BE2C (cell line): ENCODE results near the gene ATP10D.
A peak's percentile ranks its signal among the peaks of the same experiment; 100 is the strongest.

Source experiments
- DNase-seq: peaks from one replicate; pipeline ENCODE4 v3.0.0-alpha.2; 2020
- H3K27me3 ChIP-seq: fragments of 250-450 bp; sonication (Bioruptor Pico); 2 replicates; pipeline ENCODE4 v1.5.1; 2020; ENCODE audit warnings: mild to moderate bottlenecking
- H3K36me3 ChIP-seq: fragments of 250-450 bp; sonication (Bioruptor Pico); 2 replicates; pipeline ENCODE4 v1.5.1; 2020; ENCODE audit warnings: mild to moderate bottlenecking
- H3K4me1 ChIP-seq: fragments of 250-450 bp; sonication (Bioruptor Pico); 2 replicates; pipeline ENCODE4 v1.5.1; 2020
- H3K4me3 ChIP-seq: 2 replicates; pipeline ENCODE4 v1.5.1; 2011; ENCODE audit warnings: low read depth, low read length
- H3K9me3 ChIP-seq: fragments of 250-450 bp; sonication (Bioruptor Pico); 2 replicates; pipeline ENCODE4 v1.5.1; 2020
- TF ChIP-seq, protein P1 (sequence below): IDR thresholded peaks from 2 replicates; pipeline ENCODE4 v1.5.1; 2012; ENCODE audit warnings: mild to moderate bottlenecking, low read depth, low read length

ATP10D gene

DNA sequence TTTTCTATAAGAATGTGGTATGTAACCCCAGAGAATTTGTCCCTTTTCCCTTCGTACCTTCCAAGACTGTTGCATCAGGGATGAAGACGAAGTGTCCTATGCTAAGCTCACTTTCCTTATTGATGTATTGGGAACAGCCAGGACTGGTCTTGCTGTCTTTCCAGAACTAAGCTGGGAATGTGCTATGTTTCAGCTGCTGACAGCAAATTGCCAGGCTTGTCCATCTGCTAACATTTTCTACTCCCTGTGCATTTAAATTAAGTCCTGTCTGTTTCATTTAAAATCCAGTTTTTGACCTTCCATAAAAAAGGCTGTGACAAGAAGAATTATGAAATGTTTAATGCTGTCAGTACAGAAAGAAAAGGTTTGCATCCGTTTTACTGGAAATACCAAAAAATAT lies 87.9 kb downstream of the ATP10D start:
- Histone ChIP-seq H3K4me3 (no peak overlapping the region), H3K9me3 (no peaks in the 10 kb centered on the region), H3K27me3 (no peaks in the 10 kb centered on the region), H3K4me1 (no peaks in the 10 kb centered on the region), H3K36me3 (peaks cover 4% of the 10 kb centered on the region; the same call in 1 of the 2 replicates)
- TF ChIP-seq, protein P1, sequence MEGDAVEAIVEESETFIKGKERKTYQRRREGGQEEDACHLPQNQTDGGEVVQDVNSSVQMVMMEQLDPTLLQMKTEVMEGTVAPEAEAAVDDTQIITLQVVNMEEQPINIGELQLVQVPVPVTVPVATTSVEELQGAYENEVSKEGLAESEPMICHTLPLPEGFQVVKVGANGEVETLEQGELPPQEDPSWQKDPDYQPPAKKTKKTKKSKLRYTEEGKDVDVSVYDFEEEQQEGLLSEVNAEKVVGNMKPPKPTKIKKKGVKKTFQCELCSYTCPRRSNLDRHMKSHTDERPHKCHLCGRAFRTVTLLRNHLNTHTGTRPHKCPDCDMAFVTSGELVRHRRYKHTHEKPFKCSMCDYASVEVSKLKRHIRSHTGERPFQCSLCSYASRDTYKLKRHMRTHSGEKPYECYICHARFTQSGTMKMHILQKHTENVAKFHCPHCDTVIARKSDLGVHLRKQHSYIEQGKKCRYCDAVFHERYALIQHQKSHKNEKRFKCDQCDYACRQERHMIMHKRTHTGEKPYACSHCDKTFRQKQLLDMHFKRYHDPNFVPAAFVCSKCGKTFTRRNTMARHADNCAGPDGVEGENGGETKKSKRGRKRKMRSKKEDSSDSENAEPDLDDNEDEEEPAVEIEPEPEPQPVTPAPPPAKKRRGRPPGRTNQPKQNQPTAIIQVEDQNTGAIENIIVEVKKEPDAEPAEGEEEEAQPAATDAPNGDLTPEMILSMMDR = no peak
- DNase-seq = no peak

DNA sequence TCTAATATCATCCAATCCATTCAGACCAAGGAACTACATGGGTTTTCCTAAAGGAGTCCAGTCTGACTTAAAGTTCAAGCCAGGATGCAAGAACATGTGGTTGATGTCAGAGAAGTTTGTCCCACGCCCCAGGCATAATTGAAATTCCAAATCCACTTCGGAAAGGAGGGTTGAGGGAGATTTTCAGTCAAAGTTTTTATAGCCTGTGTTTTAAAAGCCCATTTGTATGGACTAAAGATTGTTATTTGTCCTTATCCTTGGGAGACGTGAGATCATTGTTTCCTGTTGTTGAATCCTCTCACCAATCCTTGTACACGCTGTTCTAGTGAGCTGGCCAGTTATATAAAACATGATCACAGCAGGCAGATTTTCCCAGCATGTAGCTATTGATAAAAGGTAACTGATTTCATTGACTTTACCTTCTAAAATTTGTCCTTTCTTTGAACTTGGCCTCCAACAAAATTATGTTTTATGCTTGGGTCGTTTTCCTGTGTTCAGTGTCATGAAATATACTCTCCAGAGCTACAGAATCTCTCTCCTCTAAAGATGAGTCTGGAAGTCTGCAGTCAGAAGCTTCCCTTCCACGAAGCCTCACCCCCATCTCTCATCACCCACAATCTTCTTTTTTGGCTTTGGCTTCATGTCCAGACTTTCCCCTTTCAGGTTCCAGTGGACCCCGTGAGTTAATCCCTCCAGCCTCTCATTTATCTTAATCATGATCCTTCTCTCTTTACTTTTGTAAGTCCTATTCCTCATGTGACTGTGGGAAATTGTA lies 92.9 kb downstream of the ATP10D start:
- Histone ChIP-seq H3K27me3 (no peaks in the 10 kb centered on the region), H3K36me3 (no peaks in the 10 kb centered on the region; the same call in 1 of the 2 replicates), H3K9me3 (no peaks in the 10 kb centered on the region), H3K4me1 (no peaks in the 10 kb centered on the region), H3K4me3 (no peak overlapping the region)
- DNase-seq = no peak
- TF ChIP-seq, protein P1 = no peak

GRCh38 chr4:47579235-47579634 lies 94.2 kb downstream of the ATP10D start:
- Histone ChIP-seq H3K36me3 (no peaks in the 10 kb centered on the region; the same call in 1 of the 2 replicates), H3K4me1 (no peaks in the 10 kb centered on the region), H3K9me3 (no peaks in the 10 kb centered on the region), H3K27me3 (no peaks in the 10 kb centered on the region), H3K4me3 (no peak overlapping the region)
- DNase-seq = no peak
- TF ChIP-seq, protein P1 = no peak

- Histone ChIP-seq H3K4me3 (no peak overlapping the region), H3K4me1 (peaks cover 5% of the 10 kb centered on the region; the same call in 1 of the 2 replicates), H3K36me3 (peaks cover 11% of the 10 kb centered on the region), H3K9me3 (no peaks in the 10 kb centered on the region), H3K27me3 (no peaks in the 10 kb centered on the region; the same call in 1 of the 2 replicates)
- TF ChIP-seq, protein P1 = no peak
- no peak for DNase-seq
These were observed 105.2 kb downstream of the ATP10D start for GRCh38 chr4:47590325-47590724.

- Histone ChIP-seq H3K36me3 (no peaks in the 10 kb centered on the region), H3K4me3 (no peak overlapping the region), H3K27me3 (no peaks in the 10 kb centered on the region), H3K9me3 (no peaks in the 10 kb centered on the region), H3K4me1 (peaks cover 2% of the 10 kb centered on the region; the same call in 1 of the 2 replicates)
- no peak for DNase-seq
- TF ChIP-seq, protein P1 = no peak
These were observed 112.6 kb downstream of the ATP10D start for GRCh38 chr4:47597696-47598095.

GRCh38 chr4:47598320-47598719 lies 113.2 kb downstream of the ATP10D start:
- no peak overlapping the region for H3K4me3 ChIP-seq
- TF ChIP-seq, protein P1 = no peak
- peak; percentile 20 for DNase-seq
- H3K9me3 ChIP-seq = no peaks in the 10 kb centered on the region
- H3K36me3 ChIP-seq = no peaks in the 10 kb centered on the region
- H3K4me1 ChIP-seq = peaks cover 2% of the 10 kb centered on the region; the same call in 1 of the 2 replicates
- H3K27me3 ChIP-seq = no peaks in the 10 kb centered on the region
